UCSD-AML1 (cell line): ENCODE measurements around the gene TMOD3.

Experiments
- DNase-seq: peaks from one replicate; lab custom pipeline; 2025; ENCODE audit not compliant: unreplicated experiment; lab: John Stamatoyannopoulos, UW

TMOD3 gene

GRCh38 chr15:51904931-51905330 is 75.5 kb downstream of the TMOD3 start:
- no peak for DNase-seq

GRCh38 chr15:51907136-51907862 is 77.8 kb downstream of the TMOD3 start:
- no peak for DNase-seq

- DNase-seq: no peak
These were observed 78.9 kb downstream of the TMOD3 start for GRCh38 chr15:51908316-51908715.

GRCh38 chr15:51909584-51909983 is 80.1 kb downstream of the TMOD3 start:
- DNase-seq: no peak

GRCh38 chr15:51912528-51912927 is 83.1 kb downstream of the TMOD3 start:
- no peak for DNase-seq

GRCh38 chr15:51917493-51917892 is 88.0 kb downstream of the TMOD3 start:
- peak; percentile 23 for DNase-seq

- DNase-seq: no peak
These were observed 95.0 kb downstream of the TMOD3 start for GRCh38 chr15:51924156-51925068.

GRCh38 chr15:51926809-51927208 is 97.4 kb downstream of the TMOD3 start:
- no peak for DNase-seq

GRCh38 chr15:51931016-51931415 is 101.6 kb downstream of the TMOD3 start:
- DNase-seq: no peak

GRCh38 chr15:51931638-51932037 is 102.2 kb downstream of the TMOD3 start:
- DNase-seq: no peak

- DNase-seq: no peak
These were observed 102.7 kb downstream of the TMOD3 start for GRCh38 chr15:51932161-51932560.

- DNase-seq: no peak
These were observed 106.1 kb downstream of the TMOD3 start for GRCh38 chr15:51935466-51936104.

GRCh38 chr15:51936105-51936478 is 106.6 kb downstream of the TMOD3 start:
- no peak for DNase-seq

GRCh38 chr15:51938286-51938685 is 108.8 kb downstream of the TMOD3 start:
- no peak for DNase-seq

GRCh38 chr15:51939216-51939615 is 109.8 kb downstream of the TMOD3 start:
- no peak for DNase-seq

GRCh38 chr15:51947124-51947523 is 117.7 kb downstream of the TMOD3 start:
- no peak for DNase-seq

GRCh38 chr15:51952805-51953204 is 123.4 kb downstream of the TMOD3 start:
- DNase-seq: no peak

- no peak for DNase-seq
These were observed 126.1 kb downstream of the TMOD3 start for GRCh38 chr15:51955504-51955903.
